NT2/D1 (cell line): ENCODE results near the gene PELI3.
"Not testable (repeated sequence)": the region's sequence is repeated elsewhere in the genome, so short reads cannot be mapped to it uniquely, and the experiment has no call there.

ENCODE experiments used
- DNase-seq: peaks from one replicate; pipeline ENCODE4 v3.0.0-alpha.2; 2011; ENCODE audit warnings: low read depth, low spot score
- H3K27me3 ChIP-seq: 2 replicates; pipeline ENCODE4 v1.6.0; 2011; ENCODE audit warnings: mild to moderate bottlenecking; ENCODE audit not compliant: insufficient read length, insufficient read depth
- H3K36me3 ChIP-seq: 2 replicates; pipeline ENCODE4 v1.6.1; 2011; ENCODE audit warnings: mild to moderate bottlenecking, low read length, mixed read lengths; ENCODE audit not compliant: insufficient read depth, insufficient read length
- H3K4me1 ChIP-seq: 2 replicates; pipeline ENCODE4 v1.5.1; 2011; ENCODE audit not compliant: insufficient read depth, insufficient read length
- H3K4me3 ChIP-seq: 2 replicates; pipeline ENCODE4 v1.5.1; 2011; ENCODE audit warnings: low read depth; ENCODE audit not compliant: insufficient read length
- H3K9ac ChIP-seq: 2 replicates; pipeline ENCODE4 v1.6.0; 2011; ENCODE audit warnings: low read depth; ENCODE audit not compliant: insufficient read length
- H3K9me3 ChIP-seq: 2 replicates; pipeline ENCODE4 v1.5.1; 2011; ENCODE audit warnings: mild to moderate bottlenecking, low read length; ENCODE audit not compliant: insufficient read depth
- SUZ12 ChIP-seq: IDR thresholded peaks from 2 replicates; pipeline ENCODE4 v1.6.1; 2011; ENCODE audit not compliant: insufficient read length, insufficient read depth; ENCODE audit errors: extremely low read depth
- YY1 ChIP-seq: IDR thresholded peaks from 2 replicates; pipeline ENCODE4 v1.6.1; 2011; ENCODE audit not compliant: insufficient read length, insufficient read depth
- ZNF274 ChIP-seq: IDR thresholded peaks from 2 replicates; pipeline ENCODE4 v1.6.1; 2011; ENCODE audit warnings: mild to moderate bottlenecking, low read depth, low read length

PELI3 gene

DNA sequence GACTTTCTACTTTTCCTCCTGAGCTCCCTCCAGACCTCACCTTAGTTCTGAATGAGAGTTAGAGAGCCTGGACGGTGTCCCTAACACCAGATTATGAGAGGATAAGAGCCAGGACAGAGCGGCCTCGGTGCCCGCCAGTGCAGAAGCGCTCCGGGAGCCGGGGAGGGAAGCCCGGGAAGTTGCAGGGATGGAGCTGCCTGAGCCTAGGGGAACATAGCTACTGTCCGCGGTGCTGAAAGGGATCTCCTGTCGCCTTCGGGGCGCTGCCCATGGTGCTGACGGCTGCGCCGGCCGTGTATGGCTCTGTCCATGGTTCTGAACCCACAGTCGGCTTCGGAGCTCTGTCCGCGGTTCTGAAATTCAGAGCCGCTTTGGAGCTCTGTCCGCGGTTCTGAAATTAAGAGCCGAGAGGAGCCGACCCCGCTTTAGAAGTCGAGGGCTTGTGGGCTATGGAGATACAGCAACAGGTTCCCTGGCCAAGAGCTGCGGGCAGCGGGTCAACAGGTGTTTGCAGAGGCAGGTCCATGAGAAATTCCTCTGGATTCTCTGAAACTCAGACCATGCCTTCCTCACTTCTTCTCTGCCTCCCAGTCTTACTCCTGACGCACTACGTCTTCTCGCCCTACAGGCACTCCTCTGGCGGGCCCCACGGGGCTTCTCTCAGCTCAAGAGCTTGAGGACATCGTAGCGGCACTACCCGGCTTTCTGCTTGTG, 45.1 kb upstream of the PELI3 start:
- H3K4me3 ChIP-seq, result no peak overlapping the region
- peak; percentile 88 for DNase-seq
- TF ChIP-seq YY1, result no peak
- peak; percentile 96 for TF ChIP-seq SUZ12
- peaks cover 14% of the 10 kb centered on the region for H3K4me1 ChIP-seq
- peaks cover 32% of the 10 kb centered on the region for H3K27me3 ChIP-seq
- no peaks in the 10 kb centered on the region for H3K9me3 ChIP-seq
- H3K36me3 ChIP-seq, result peaks cover 40% of the 10 kb centered on the region
- no peak overlapping the region for H3K9ac ChIP-seq

DNA sequence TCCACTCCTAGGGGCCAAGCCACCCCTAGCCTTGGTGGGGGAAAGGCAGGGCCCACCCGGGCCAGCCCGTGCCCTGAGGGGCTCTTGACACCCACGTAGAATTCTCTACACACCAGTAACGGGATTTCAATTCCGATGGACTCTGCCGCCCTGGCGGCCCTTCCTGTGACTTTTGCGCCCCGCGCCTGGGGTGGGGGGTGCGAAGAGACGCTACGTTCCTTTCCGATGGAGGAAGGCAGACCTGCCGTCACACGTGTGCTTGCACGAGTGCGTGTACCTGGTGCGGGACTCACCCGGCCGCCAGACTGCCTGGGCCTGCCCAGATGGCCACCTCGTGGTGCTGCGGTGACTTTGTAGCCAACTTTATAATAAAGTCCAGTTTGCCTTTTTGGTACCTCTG, 40.4 kb upstream of the PELI3 start:
- TF ChIP-seq ZNF274, result no peak
- TF ChIP-seq YY1, result no peak
- TF ChIP-seq SUZ12, result no peak
- no peak for DNase-seq
- Histone ChIP-seq H3K9me3 (no peaks in the 10 kb centered on the region), H3K36me3 (peaks cover 48% of the 10 kb centered on the region), H3K4me3 (no peak overlapping the region), H3K9ac (no peak overlapping the region), H3K27me3 (peaks cover 3% of the 10 kb centered on the region), H3K4me1 (no peaks in the 10 kb centered on the region)

DNA sequence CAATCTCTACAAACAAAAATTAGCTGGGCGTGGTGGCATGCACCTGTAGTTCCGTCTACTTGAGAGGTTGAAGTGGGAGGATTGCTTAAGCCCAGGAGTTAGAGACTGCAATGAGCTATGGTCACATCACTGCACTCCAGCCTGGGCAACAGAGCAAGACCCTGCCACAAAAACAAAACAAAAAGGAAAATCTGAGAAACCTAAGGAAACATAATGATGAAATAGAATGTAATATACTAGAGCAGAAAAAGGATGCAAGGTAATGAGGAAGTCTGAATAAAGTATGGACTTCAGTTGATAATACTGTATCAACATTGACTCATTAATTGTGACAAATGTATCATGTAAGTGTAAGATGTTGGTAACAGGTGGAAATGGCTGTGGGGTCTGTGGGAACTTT, 37.8 kb upstream of the PELI3 start:
- TF ChIP-seq YY1, result no peak
- TF ChIP-seq ZNF274, result no peak
- no peak overlapping the region for H3K4me3 ChIP-seq
- no peaks in the 10 kb centered on the region for H3K9me3 ChIP-seq
- no peak overlapping the region for H3K9ac ChIP-seq
- no peak for DNase-seq
- H3K36me3 ChIP-seq, result peaks cover 43% of the 10 kb centered on the region
- peaks cover 2% of the 10 kb centered on the region for H3K4me1 ChIP-seq
- H3K27me3 ChIP-seq, result no peaks in the 10 kb centered on the region

DNA sequence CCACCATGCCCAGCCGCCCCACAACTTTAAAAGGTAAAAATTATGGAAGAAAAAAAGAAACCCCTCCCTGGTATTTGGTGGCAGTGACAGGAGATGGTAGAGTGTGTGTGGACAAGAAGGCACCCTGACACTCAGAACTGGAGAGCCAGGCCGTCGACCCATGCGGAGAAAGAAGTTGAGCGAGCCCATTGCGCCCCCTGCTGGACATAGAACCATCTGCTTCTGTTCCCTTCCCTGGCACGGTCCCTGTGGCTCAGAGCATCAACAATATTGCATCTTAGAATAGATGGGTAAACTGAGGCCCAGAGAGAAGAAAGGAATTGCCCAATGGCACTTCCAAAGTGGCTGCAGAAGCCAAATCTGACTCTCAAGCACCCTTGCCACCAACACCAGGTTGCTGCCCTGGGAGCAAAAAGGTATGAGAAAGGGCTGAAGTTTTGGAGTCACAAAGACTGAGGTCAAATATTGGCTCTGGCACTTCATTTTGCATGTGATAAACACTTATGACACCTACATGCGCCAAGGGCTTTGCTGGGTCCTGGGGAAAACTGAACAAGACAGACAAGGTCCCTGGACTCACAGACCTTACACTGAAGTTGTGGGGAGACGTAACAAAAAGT, 36.6 kb upstream of the PELI3 start:
- Histone ChIP-seq H3K9ac (no peak overlapping the region), H3K9me3 (no peaks in the 10 kb centered on the region), H3K4me3 (no peak overlapping the region), H3K4me1 (peaks cover 2% of the 10 kb centered on the region), H3K27me3 (no peaks in the 10 kb centered on the region), H3K36me3 (peaks cover 36% of the 10 kb centered on the region)
- peak; percentile 82 for DNase-seq
- TF ChIP-seq YY1 (no peak), ZNF274 (no peak), SUZ12 (no peak)

DNA sequence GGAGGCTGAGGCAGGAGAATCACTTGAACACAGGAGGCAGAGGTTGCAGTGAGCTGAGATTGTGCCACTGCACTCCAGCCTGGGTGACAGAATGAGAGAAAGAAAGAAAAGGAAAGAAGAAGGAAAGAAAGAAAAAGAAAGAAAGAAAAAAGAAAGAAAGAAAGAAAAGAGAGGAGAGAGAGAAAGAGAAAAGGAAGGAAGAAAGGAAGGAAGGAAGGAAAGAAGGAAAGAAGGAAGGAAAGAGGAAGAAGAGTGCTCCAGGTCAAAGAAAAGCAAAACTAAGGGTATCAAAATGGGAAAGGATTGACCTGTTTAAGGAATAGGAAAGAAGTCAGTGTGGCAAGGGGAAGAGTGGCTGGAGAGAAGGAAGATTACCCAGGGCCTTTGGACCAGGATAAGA, 35.4 kb upstream of the PELI3 start:
- H3K27me3 ChIP-seq, H3K4me3 ChIP-seq, DNase-seq, H3K4me1 ChIP-seq, H3K9ac ChIP-seq, H3K9me3 ChIP-seq: not testable (repeated sequence)
- peaks cover 39% of the 10 kb centered on the region for H3K36me3 ChIP-seq

DNA sequence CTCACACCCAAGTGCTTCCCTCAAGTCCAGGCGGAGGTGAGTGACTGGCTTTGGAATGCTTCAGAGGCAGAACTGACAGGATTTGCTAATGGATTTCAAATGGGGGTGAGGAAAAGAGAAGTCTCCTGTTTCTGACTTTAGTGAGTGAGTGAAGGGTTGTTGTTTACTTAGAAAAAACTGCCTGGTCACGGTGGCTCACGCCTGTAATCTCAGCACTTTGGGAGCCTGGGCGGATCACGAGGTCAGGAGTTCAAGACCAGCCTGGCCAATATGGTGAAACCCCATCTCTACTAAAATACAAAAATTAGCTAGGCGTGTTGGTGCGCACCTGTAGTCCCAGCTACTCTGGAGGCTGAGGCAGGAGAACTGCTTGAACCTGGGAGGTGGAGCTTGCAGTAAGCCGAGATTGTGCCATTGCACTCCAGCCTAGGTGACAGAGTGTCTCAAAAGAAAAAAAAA, 34.8 kb upstream of the PELI3 start:
- not testable (repeated sequence) for H3K27me3 ChIP-seq, H3K4me3 ChIP-seq, H3K4me1 ChIP-seq, DNase-seq, H3K9me3 ChIP-seq, H3K9ac ChIP-seq
- H3K36me3 ChIP-seq, result peaks cover 39% of the 10 kb centered on the region

DNA sequence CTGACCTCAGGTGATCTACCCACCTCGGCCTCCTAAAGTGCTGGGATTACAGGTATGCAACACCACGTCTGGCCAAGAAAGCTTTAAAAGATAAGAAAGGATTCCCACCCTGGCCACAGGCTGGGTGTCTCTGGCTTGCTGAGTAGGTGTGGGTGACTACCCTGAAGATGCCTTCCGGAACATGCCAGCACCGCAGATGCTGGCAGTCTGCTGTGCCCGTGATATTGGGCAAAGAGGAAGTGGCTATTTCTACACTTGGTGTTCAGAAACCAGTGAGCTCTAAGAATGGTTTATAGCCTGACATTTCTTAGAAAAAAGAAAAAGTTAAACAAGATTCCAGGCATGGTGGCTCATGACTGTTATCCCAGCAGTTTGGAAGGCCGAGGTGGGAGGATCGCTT, 34.1 kb upstream of the PELI3 start:
- Histone ChIP-seq H3K27me3 (no peaks in the 10 kb centered on the region), H3K9ac (no peak overlapping the region), H3K4me3 (no peak overlapping the region), H3K4me1 (peaks cover 5% of the 10 kb centered on the region), H3K36me3 (peaks cover 44% of the 10 kb centered on the region), H3K9me3 (no peaks in the 10 kb centered on the region)
- no peak for DNase-seq
- no peak for TF ChIP-seq ZNF274
- no peak for TF ChIP-seq SUZ12
- TF ChIP-seq YY1, result no peak

DNA sequence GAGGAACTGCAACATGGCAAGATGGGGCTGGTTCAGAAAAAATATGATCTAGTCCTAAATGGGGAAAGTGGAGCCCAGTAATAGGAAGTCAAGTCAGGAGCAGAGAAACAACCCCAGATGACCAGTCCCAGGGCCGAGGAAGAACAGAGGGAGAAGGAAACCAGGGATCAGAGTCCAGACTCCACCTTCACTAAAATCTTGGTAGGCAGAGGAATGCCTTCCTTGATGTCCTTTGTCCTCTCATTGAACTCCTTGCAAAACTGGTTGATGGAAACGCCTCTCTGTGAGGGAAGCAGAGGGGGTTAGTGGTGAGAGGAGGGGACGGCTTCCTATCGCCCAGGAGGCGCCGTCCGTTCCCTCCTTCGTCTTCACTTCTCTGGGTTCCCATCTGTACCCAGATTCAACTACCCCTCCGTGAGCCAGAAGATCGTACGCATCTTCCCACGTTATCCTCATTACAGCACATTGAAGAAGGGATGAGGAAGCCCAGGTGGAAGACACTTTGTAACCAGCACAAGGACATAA, 28.7 kb upstream of the PELI3 start:
- H3K4me1 ChIP-seq, result peaks cover 3% of the 10 kb centered on the region
- peak overlapping the region; percentile 94 for H3K4me3 ChIP-seq
- H3K36me3 ChIP-seq, result peaks cover 32% of the 10 kb centered on the region
- peaks cover 9% of the 10 kb centered on the region; the same call in 1 of the 2 replicates for H3K9me3 ChIP-seq
- H3K9ac ChIP-seq, result peak overlapping the region; percentile 93
- TF ChIP-seq ZNF274 (no peak), SUZ12 (no peak), YY1 (no peak)
- DNase-seq, result no peak
- no peaks in the 10 kb centered on the region for H3K27me3 ChIP-seq
